ENCODE measurements around the gene FGF9. TPM values are rescaled to one million over a fixed set of nuclear protein-coding genes. Genes with fewer than 3 reads are reported as not detected.

Gene FGF9
- total RNA-seq, 1 donor from 2014 or later, result 1.0 TPM

DNA sequence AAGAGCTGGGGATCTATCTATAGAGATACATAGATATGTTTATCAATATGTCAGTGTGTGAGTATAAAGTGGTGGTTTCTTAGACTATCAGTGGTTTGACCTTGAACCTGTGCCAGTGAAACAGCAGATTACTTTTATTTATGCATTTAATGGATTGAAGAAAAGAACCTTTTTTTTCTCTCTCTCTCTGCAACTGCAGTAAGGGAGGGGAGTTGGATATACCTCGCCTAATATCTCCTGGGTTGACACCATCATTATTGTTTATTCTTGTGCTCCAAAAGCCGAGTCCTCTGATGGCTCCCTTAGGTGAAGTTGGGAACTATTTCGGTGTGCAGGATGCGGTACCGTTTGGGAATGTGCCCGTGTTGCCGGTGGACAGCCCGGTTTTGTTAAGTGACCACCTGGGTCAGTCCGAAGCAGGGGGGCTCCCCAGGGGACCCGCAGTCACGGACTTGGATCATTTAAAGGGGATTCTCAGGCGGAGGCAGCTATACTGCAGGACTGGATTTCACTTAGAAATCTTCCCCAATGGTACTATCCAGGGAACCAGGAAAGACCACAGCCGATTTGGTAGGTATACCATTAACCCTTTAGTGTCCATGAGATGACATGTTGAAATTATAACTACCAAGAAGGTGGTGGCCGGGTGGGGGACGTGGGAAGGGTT is 880 bp downstream of the FGF9 start:
- Mint-ChIP-seq H3K36me3 (ENCODE audit: low read depth) (no peaks in the 10 kb centered on the region), H3K27me3 (ENCODE audit: low read depth) (peaks cover 44% of the 10 kb centered on the region), H3K9me3 (ENCODE audit: low read depth) (no peaks in the 10 kb centered on the region), H3K4me3 (ENCODE audit: unreplicated experiment) (peak overlapping the region; percentile 84), H3K27ac (ENCODE audit: unreplicated experiment) (no peak overlapping the region), H3K4me1 (ENCODE audit: low read depth) (peaks cover 49% of the 10 kb centered on the region)
- no peak for DNase-seq (ENCODE audit: low spot score)
- TF ChIP-seq, protein P1, sequence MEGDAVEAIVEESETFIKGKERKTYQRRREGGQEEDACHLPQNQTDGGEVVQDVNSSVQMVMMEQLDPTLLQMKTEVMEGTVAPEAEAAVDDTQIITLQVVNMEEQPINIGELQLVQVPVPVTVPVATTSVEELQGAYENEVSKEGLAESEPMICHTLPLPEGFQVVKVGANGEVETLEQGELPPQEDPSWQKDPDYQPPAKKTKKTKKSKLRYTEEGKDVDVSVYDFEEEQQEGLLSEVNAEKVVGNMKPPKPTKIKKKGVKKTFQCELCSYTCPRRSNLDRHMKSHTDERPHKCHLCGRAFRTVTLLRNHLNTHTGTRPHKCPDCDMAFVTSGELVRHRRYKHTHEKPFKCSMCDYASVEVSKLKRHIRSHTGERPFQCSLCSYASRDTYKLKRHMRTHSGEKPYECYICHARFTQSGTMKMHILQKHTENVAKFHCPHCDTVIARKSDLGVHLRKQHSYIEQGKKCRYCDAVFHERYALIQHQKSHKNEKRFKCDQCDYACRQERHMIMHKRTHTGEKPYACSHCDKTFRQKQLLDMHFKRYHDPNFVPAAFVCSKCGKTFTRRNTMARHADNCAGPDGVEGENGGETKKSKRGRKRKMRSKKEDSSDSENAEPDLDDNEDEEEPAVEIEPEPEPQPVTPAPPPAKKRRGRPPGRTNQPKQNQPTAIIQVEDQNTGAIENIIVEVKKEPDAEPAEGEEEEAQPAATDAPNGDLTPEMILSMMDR (IDR thresholded peaks at IDR 0.05), result no peak

DNA sequence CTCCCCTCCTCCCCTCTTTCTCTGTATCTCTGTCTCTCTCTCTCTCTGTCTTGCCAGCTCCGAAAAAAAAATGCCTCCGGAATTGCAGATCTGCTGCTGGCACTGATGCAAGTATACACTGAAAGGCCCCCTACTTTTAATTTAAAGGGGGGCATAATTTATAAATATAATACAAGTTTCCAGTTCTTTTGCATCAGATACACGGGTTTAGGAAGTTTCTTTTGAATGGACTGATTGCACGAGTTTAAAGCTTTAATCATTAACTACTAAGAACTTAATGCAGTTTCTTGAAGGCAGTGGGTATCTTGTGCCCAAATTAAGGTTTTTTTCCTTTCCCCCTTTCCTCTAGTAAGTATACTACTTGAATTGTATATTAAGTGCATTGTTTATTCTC is 1.4 kb downstream of the FGF9 start:
- H3K4me1 Mint-ChIP-seq (ENCODE audit: low read depth), result peaks cover 49% of the 10 kb centered on the region
- no peak for DNase-seq (ENCODE audit: low spot score)
- TF ChIP-seq, protein P1 (IDR thresholded peaks at IDR 0.05), result no peak
- H3K4me3 Mint-ChIP-seq (ENCODE audit: unreplicated experiment), result peak overlapping the region; percentile 84
- no peaks in the 10 kb centered on the region for H3K9me3 Mint-ChIP-seq (ENCODE audit: low read depth)
- no peaks in the 10 kb centered on the region for H3K36me3 Mint-ChIP-seq (ENCODE audit: low read depth)
- no peak overlapping the region for H3K27ac Mint-ChIP-seq (ENCODE audit: unreplicated experiment)
- peaks cover 49% of the 10 kb centered on the region for H3K27me3 Mint-ChIP-seq (ENCODE audit: low read depth)

DNA sequence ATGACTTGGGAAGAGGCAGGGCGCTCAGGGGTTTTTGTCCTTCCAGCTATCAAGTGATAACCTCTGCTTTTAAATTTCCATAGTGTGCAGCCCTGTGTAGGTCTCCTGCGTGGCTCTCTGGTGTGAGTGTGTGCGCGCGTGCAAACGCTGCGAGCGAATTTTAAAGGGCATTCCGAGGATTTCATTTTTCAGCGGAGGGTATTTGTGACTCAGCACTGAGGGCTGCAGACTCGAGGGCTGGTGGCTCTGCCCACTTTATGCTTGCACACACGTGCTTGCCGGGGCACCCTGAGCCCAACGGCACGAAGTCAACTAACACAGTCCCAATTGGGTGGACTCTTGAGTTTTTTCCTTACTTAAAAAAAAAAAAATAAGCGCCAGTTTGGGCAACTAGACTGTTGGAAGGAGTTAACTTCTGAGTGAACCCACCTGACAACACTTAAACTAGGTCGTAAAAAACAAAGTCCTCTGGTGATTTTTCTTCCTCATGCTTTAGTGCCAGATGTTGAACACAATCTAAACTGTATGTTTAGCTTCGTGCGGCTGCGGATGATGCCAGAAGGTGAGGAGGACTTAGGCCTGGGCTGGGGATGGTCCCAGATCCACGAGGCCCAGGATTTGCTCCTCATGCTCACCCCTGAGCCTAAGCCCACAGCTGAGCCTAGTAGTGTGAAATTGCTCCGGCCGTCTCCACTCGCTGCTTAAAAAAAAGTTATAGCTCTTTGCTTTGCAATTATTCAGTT is 2.1 kb downstream of the FGF9 start:
- H3K4me3 Mint-ChIP-seq (ENCODE audit: unreplicated experiment), result peak overlapping the region; percentile 60
- no peaks in the 10 kb centered on the region for H3K9me3 Mint-ChIP-seq (ENCODE audit: low read depth)
- peaks cover 49% of the 10 kb centered on the region for H3K4me1 Mint-ChIP-seq (ENCODE audit: low read depth)
- TF ChIP-seq, protein P1 (IDR thresholded peaks at IDR 0.05), result no peak
- peaks cover 56% of the 10 kb centered on the region for H3K27me3 Mint-ChIP-seq (ENCODE audit: low read depth)
- DNase-seq (ENCODE audit: low spot score), result no peak
- H3K36me3 Mint-ChIP-seq (ENCODE audit: low read depth), result no peaks in the 10 kb centered on the region
- H3K27ac Mint-ChIP-seq (ENCODE audit: unreplicated experiment), result no peak overlapping the region

DNA sequence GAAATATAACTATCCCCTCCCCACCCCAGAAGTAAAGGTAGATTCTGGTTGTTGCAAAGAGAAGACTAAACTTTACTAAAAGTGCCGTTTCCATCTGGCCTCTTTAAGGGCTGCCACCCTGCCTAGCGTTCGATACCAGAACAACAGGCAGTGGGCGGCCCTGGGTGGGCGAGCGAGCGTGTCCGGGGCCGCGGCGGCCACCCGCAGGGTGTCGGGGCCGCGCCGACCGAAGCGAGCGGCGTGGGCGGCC is 2.6 kb downstream of the FGF9 start:
- DNase-seq (ENCODE audit: low spot score), result no peak
- no peaks in the 10 kb centered on the region for H3K36me3 Mint-ChIP-seq (ENCODE audit: low read depth)
- peak overlapping the region; percentile 60 for H3K4me3 Mint-ChIP-seq (ENCODE audit: unreplicated experiment)
- TF ChIP-seq, protein P1 (IDR thresholded peaks at IDR 0.05), result peak; percentile 38
- H3K27me3 Mint-ChIP-seq (ENCODE audit: low read depth), result peaks cover 55% of the 10 kb centered on the region
- H3K27ac Mint-ChIP-seq (ENCODE audit: unreplicated experiment), result no peak overlapping the region
- H3K9me3 Mint-ChIP-seq (ENCODE audit: low read depth), result no peaks in the 10 kb centered on the region
- peaks cover 47% of the 10 kb centered on the region for H3K4me1 Mint-ChIP-seq (ENCODE audit: low read depth)

DNA sequence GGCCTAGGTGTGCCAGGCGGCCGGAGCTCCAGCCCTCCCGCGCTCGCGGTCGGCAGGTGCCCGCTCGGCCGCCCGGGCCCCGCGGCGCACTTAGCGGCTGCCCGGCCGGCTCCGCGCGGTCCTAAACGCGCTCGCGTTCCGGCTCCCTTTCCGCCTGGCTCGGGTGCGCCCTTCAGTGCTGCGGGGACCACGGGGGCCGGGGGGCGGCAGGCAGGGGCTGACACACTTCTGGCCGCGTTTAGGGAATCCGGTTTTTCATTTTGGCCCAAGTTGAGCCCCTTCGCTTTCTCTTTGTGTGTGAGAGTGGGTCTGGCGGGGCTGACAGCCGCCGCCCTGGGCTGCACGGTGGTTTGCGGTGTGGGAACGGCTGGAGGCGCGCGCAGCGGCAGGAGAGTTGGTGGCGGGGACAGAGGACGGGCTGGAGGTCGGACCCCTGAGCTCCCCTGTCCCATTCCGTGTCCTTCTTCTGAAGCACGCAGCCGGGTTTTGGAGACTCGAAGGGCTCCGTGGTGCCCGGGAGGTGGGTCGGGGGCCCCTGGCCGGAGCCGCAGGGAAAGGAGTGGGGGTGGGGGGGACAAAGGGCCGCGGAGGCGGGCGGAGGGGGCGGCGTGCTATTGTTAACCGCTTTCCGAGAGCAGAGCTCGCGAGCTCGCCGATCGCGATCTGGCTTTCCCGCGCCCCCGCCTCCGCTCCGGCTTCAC is 3.1 kb downstream of the FGF9 start:
- TF ChIP-seq, protein P1 (IDR thresholded peaks at IDR 0.05), result no peak
- DNase-seq (ENCODE audit: low spot score), result no peak
- H3K36me3 Mint-ChIP-seq (ENCODE audit: low read depth), result no peaks in the 10 kb centered on the region
- no peaks in the 10 kb centered on the region for H3K9me3 Mint-ChIP-seq (ENCODE audit: low read depth)
- H3K27ac Mint-ChIP-seq (ENCODE audit: unreplicated experiment), result no peak overlapping the region
- peaks cover 50% of the 10 kb centered on the region for H3K27me3 Mint-ChIP-seq (ENCODE audit: low read depth)
- peaks cover 42% of the 10 kb centered on the region for H3K4me1 Mint-ChIP-seq (ENCODE audit: low read depth)
- peak overlapping the region; percentile 76 for H3K4me3 Mint-ChIP-seq (ENCODE audit: unreplicated experiment)
